Prostate gland (tissue), 2 donors: ENCODE data around the gene MXI1. TPM values are rescaled to one million over a fixed set of nuclear protein-coding genes. Genes with fewer than 3 reads are reported as not detected.
"Not testable (repeated sequence)": the region's sequence is repeated elsewhere in the genome, so short reads cannot be mapped to it uniquely, and the experiment has no call there.

Source experiments
- DNase-seq: peaks from one replicate; pipeline ENCODE4 v3.0.0-alpha.2; 2019; ENCODE audit warnings: low spot score
- H3K27ac ChIP-seq, 2 donors: fragments of 200-600 bp; sonication (generic); 2 replicates each; pipeline ENCODE4 v1.5.1; 2017 to 2019
- H3K27me3 ChIP-seq: fragments of 200-600 bp; sonication (generic); replicated peaks from 2 replicates; pipeline ENCODE4 v1.5.1; 2019; ENCODE audit not compliant: insufficient read depth
- H3K36me3 ChIP-seq, 2 donors: fragments of 200-600 bp; sonication (generic); 1 replicate in 1 of 2; 2 replicates in 1 of 2; pipeline versions ENCODE4 v1.5.1 to v1.8.1; 2017 to 2019
- H3K4me1 ChIP-seq: fragments of 200-600 bp; sonication (generic); replicated peaks from 2 replicates; pipeline ENCODE4 v1.5.1; 2019
- H3K4me3 ChIP-seq, 2 donors: fragments of 200-600 bp; sonication (generic); 2 replicates each; pipeline ENCODE4 v1.5.1; 2017 to 2019
- H3K9me3 ChIP-seq: fragments of 200-600 bp; sonication (generic); 2 replicates; pipeline ENCODE4 v1.5.1; 2017
- POLR2A ChIP-seq: fragments of 450-650 bp; IDR thresholded peaks from one replicate; pipeline ENCODE4 v1.6.1; 2016; ENCODE audit warnings: antibody characterized with exemption, mild to moderate bottlenecking
- POLR2AphosphoS5 ChIP-seq: sonication (generic); formaldehyde crosslinking; IDR thresholded peaks from one replicate; pipeline ENCODE4 v1.6.1; 2017; ENCODE audit warnings: antibody characterized with exemption
- WGBS: methylation state at CpG from one replicate; pipeline ENCODE4 v1.1.5; 2018; 5-methylcytosine and 5-hydroxymethylcytosine counted together
- intact Hi-C: fragments of 100-400 bp; cut with DNase I; formaldehyde crosslinking; loops from one replicate; pipeline ENCODE4 v1.14.2; 2022
- total RNA-seq, 2 donors: library from RNA; depleted of rRNA; stranded (reverse); fragments of >200 nt; gene quantifications; one replicate each; pipeline ENCODE4 v1.1.0, GENCODE V29; 2016
- TF ChIP-seq, protein P1 (sequence below), 4 experiments: fragments of 200-600 bp in 2 of 4; fragments of 450-650 bp in 2 of 4; sonication (generic) in 2 of 4; IDR thresholded peaks; 1 replicate in 3 of 4; 2 replicates in 1 of 4; pipeline ENCODE4 v1.5.1; 2016 to 2019; ENCODE audit warnings: antibody characterized with exemption in 4 of 4, mild to moderate bottlenecking in 2 of 4, moderate library complexity in 2 of 4

MXI1 gene
- total RNA-seq, 2 donors from 2014 or later: 36.3 to 83.3 TPM

DNA sequence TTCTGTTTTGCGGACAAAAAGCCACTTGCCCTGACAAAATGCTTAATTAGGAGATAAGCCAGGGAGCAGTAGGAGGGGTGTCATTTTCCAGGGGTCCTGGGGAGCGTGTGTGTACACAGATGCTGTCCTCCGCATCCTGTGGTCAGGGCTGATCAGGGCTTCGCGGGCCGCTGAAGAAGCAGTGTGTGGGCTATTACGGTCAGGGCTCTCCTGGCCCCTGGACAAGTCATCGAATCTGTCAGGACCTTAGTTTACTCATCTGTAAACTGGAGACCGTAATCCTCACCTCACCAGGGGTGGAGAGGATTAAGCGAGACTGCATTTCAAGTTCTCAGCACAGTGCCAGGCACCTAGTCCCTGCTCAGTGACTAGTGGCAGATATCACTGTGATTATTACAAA lies 26.0 kb upstream of the MXI1 start:
- Histone ChIP-seq H3K36me3 (no peaks in the 10 kb centered on the region), H3K27ac (no peak overlapping the region), H3K4me1 (no peaks in the 10 kb centered on the region), H3K4me3 (no peak overlapping the region), H3K27me3 (no peaks in the 10 kb centered on the region), H3K9me3 (no peaks in the 10 kb centered on the region)
- TF ChIP-seq, protein P1, sequence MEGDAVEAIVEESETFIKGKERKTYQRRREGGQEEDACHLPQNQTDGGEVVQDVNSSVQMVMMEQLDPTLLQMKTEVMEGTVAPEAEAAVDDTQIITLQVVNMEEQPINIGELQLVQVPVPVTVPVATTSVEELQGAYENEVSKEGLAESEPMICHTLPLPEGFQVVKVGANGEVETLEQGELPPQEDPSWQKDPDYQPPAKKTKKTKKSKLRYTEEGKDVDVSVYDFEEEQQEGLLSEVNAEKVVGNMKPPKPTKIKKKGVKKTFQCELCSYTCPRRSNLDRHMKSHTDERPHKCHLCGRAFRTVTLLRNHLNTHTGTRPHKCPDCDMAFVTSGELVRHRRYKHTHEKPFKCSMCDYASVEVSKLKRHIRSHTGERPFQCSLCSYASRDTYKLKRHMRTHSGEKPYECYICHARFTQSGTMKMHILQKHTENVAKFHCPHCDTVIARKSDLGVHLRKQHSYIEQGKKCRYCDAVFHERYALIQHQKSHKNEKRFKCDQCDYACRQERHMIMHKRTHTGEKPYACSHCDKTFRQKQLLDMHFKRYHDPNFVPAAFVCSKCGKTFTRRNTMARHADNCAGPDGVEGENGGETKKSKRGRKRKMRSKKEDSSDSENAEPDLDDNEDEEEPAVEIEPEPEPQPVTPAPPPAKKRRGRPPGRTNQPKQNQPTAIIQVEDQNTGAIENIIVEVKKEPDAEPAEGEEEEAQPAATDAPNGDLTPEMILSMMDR (IDR thresholded peaks at IDR 0.05): no peak
- no peak for TF ChIP-seq POLR2AphosphoS5
- no peak for TF ChIP-seq POLR2A
- DNase-seq: no peak
- intact Hi-C loops: no loop called here
- whole genome bisulfite sequencing: 79% methylated on average over 10 of the region's 10 CpGs

DNA sequence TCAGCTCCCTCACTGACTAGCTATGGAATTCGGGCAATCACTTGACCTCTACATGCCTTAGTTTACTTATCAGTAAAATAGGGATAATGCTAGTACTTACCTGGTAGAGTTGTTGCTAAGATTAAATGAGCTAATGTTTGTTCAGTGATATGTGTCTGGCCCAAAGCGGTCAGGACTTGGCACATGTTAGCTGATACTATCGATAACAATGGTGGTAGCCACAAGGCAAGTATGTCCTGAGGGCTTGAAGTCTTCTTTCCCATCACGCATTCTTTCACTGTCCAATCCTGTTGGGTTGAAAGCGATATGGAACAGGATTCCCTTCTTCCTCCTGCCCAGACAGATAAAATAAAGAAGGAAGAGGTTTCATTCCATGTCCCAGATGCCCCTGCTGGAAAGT lies 25.5 kb upstream of the MXI1 start:
- Histone ChIP-seq H3K36me3 (no peaks in the 10 kb centered on the region), H3K4me1 (no peaks in the 10 kb centered on the region), H3K9me3 (no peaks in the 10 kb centered on the region), H3K4me3 (no peak overlapping the region), H3K27ac (no peak overlapping the region), H3K27me3 (no peaks in the 10 kb centered on the region)
- WGBS: 81% methylated on average over 5 of the region's 5 CpGs
- TF ChIP-seq POLR2A: no peak
- TF ChIP-seq, protein P1 (IDR thresholded peaks at IDR 0.05): no peak
- no peak for DNase-seq
- intact Hi-C loops: no loop called here

DNA sequence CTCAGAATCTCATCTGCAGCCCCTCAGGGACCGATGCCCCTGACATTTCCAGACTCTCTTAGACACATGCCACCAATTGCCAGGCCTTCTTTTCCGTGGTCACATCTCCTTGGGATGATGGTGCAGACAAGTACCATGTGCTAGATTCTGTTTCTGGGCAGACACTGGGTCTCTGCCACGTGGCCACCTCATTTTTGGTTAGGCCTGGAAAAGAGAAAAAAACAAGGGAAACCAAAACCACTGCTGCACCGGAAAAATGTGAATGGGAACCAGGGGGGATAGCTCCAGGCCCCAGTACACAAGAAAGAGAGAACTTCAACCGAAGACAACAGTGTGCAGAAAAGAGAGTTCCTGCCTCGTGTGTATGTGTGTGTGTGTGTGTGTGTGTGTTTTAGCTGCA lies 23.0 kb upstream of the MXI1 start:
- 64% methylated on average over 6 of the region's 6 CpGs for WGBS
- no peaks in the 10 kb centered on the region for H3K36me3 ChIP-seq
- H3K27me3 ChIP-seq: no peaks in the 10 kb centered on the region
- DNase-seq: no peak
- intact Hi-C loops: no loop called here
- H3K4me1 ChIP-seq: no peaks in the 10 kb centered on the region
- TF ChIP-seq POLR2A: no peak
- H3K4me3 ChIP-seq: no peak overlapping the region
- no peak overlapping the region for H3K27ac ChIP-seq
- H3K9me3 ChIP-seq: no peaks in the 10 kb centered on the region

DNA sequence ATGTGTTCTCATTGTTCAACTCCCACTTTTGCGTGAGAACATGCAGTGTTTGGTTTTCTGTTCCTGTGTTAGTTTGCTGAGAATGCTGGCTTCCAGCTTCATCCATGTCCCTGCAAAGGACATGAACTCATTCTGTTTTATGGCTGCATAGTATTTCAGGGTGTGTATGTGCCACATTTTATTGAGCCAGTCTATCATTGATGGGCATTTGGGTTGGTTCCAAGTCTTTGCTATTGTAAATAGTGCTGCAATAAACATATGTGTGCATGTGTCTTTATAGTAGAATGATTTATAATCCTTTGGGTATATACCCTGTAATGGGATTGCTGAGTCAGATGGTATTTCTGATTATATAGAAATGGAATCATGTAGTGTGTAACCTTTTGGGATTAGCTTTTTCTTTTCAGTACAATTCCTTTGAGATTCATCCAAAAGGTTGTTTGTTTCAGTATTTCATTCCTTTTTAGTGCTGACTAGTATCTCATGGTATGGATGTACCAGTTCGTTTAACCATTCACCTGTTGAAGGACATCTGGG lies 21.7 kb upstream of the MXI1 start:
- 54% methylated on average over 2 of the region's 2 CpGs for WGBS

DNA sequence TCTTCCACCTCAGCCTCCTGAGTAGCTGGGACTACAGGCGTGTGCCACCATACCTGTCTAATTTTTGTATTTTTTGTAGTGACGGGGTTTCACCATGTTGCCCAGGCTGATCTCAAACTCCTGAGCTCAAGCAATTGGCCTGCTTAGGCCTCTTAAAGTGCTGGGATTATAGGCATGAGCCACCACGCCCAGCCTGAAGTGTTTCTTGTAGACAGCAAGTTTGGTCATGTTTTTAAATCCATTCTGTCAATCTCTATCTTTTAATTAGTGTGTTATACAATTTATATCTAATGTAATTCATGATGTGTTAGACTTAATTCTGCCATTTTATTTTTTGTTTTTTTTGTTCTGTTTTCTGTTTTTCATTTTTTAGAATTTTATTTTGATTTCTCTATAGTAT lies 17.2 kb upstream of the MXI1 start:
- no peak overlapping the region for H3K27ac ChIP-seq
- H3K4me3 ChIP-seq: no peak overlapping the region
- WGBS: 83% methylated on average over 3 of the region's 3 CpGs
- H3K4me1 ChIP-seq: no peaks in the 10 kb centered on the region
- TF ChIP-seq, protein P1 (IDR thresholded peaks at IDR 0.05): no peak
- TF ChIP-seq POLR2A: no peak
- TF ChIP-seq POLR2AphosphoS5: no peak
- DNase-seq: no peak
- no peaks in the 10 kb centered on the region for H3K27me3 ChIP-seq
- no peaks in the 10 kb centered on the region for H3K36me3 ChIP-seq
- intact Hi-C loops: no loop called here
- no peaks in the 10 kb centered on the region for H3K9me3 ChIP-seq

More for the DNA sequence above, 21.7 kb upstream of the MXI1 start:
- H3K4me3 ChIP-seq, H3K9me3 ChIP-seq, H3K27me3 ChIP-seq, H3K36me3 ChIP-seq, H3K4me1 ChIP-seq, intact Hi-C loops, H3K27ac ChIP-seq, DNase-seq: not testable (repeated sequence)

DNA sequence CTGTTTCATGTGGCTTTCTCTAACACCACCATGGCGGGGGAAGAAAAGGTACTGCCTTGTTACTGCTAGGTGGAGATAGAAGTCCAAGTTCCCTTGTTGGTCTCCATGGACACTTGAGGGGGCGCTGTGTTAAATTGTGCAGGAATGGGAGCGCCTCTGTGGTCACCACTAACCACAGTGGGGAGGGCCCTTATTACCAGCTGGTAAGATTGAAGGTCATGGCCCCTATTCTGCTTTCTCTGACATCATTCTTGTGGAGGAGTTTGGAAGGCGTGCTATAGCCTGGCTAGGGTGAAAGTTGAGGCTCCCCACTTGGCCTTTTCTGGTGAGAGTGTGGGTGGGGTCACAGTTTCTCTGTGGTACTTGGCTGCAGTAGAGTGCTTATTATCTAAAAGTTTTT lies 14.9 kb upstream of the MXI1 start:
- no peak overlapping the region for H3K27ac ChIP-seq
- intact Hi-C loops: no loop called here
- TF ChIP-seq POLR2AphosphoS5 (no peak), POLR2A (no peak)
- TF ChIP-seq, protein P1 (IDR thresholded peaks at IDR 0.05): no peak
- no peaks in the 10 kb centered on the region for H3K4me1 ChIP-seq
- H3K36me3 ChIP-seq: no peaks in the 10 kb centered on the region
- no peaks in the 10 kb centered on the region for H3K9me3 ChIP-seq
- no peak overlapping the region for H3K4me3 ChIP-seq
- H3K27me3 ChIP-seq: no peaks in the 10 kb centered on the region
- no peak for DNase-seq
- 67% methylated on average over 4 of the region's 4 CpGs for WGBS
